Panc1 (cell line): Measurements from ENCODE around the gene CCL26. TPM values are rescaled to one million over a fixed set of nuclear protein-coding genes. Genes with fewer than 3 reads are reported as not detected.
"Not testable (repeated sequence)": the region's sequence is repeated elsewhere in the genome, so short reads cannot be mapped to it uniquely, and the experiment has no call there.

Experiments used
- ATAC-seq: fragments of 200-7000 bp; cut with Tn5 transposase; 2 replicates; pipeline ENCODE4 v1.9.1; 2020; ENCODE audit warnings: mild to moderate bottlenecking, moderate library complexity
- BruUV-seq: library from RNA; stranded (reverse); fragments of 400-500 nt; replicated peaks from 2 replicates; lab custom pipeline; 2021; lab: Mats Ljungman, UMichigan
- CTCF ChIA-PET: fragments of 300-600 bp; sonication (Branson Sonifier 250); formaldehyde crosslinking; loops from one replicate; lab custom pipeline; 2022; ENCODE audit warnings: antibody characterized with exemption; lab: Charles Lee
- POLR2A ChIA-PET: fragments of 300-600 bp; sonication (Branson Sonifier 250); formaldehyde crosslinking; loops from one replicate; lab custom pipeline; 2022; ENCODE audit warnings: antibody characterized with exemption; lab: Charles Lee
- DNase-seq: peaks from one replicate; pipeline ENCODE4 v3.0.0-alpha.2; 2010; ENCODE audit warnings: low read depth, low spot score
- H3K27ac ChIP-seq: 2 replicates; pipeline ENCODE4 v1.5.1; 2011; ENCODE audit warnings: mild to moderate bottlenecking, low read length, inconsistent platforms
- H3K27me3 ChIP-seq: fragments of 200-500 bp; sonication (Bioruptor generic); 2 replicates; pipeline ENCODE4 v1.6.0; 2014; ENCODE audit warnings: low read length, inconsistent platforms; ENCODE audit not compliant: control insufficient read depth, insufficient read depth
- H3K36me3 ChIP-seq: fragments of 200-500 bp; sonication (Bioruptor generic); 2 replicates; pipeline ENCODE4 v1.5.1; 2014; ENCODE audit warnings: inconsistent platforms, mild to moderate bottlenecking, low read length, moderate library complexity; ENCODE audit not compliant: control insufficient read depth, insufficient read depth
- H3K4me1 ChIP-seq: 2 replicates; pipeline ENCODE4 v1.5.1; 2011; ENCODE audit warnings: inconsistent platforms, mild to moderate bottlenecking, low read length, moderate library complexity; ENCODE audit not compliant: control insufficient read depth, insufficient read depth
- H3K4me3 ChIP-seq, 2 experiments: 2 replicates each; pipeline ENCODE4 v1.5.1; 2011 to 2012; ENCODE audit warnings: low read depth in 2 of 2, low read length in 2 of 2, mild to moderate bottlenecking in 2 of 2, inconsistent platforms in 1 of 2, moderate library complexity in 1 of 2
- H3K9me3 ChIP-seq: fragments of 200-500 bp; sonication (Bioruptor generic); 2 replicates; pipeline ENCODE4 v1.5.1; 2014; ENCODE audit warnings: low read depth, mild to moderate bottlenecking, inconsistent platforms, low read length, moderate library complexity; ENCODE audit not compliant: control insufficient read depth, insufficient read depth
- POLR2AphosphoS5 ChIP-seq: IDR thresholded peaks from 2 replicates; pipeline ENCODE4 v1.6.1; 2012; ENCODE audit warnings: mild to moderate bottlenecking, low read depth, low read length, moderate library complexity
- SIN3A ChIP-seq: IDR thresholded peaks from 2 replicates; pipeline ENCODE4 v1.6.1; 2012; ENCODE audit warnings: low read depth, mild to moderate bottlenecking, low read length, moderate library complexity, borderline replicate concordance; ENCODE audit not compliant: insufficient read depth
- TCF7L2 ChIP-seq: IDR thresholded peaks from 2 replicates; pipeline ENCODE4 v1.6.1; 2011; ENCODE audit warnings: mild to moderate bottlenecking, low read depth, low read length, inconsistent platforms
- in situ Hi-C: cut with HindIII; loops from 2 replicates; pipeline ENCODE4 v1.10.0; 2016; ENCODE audit warnings: low sequenced_read_pairs, low pct_unique_long_range_greater_than_20kb
- intact Hi-C: fragments of 100-400 bp; cut with micrococcal nuclease; formaldehyde crosslinking; loops from one replicate; pipeline ENCODE4 v1.10.0; 2022; ENCODE audit not compliant: unreplicated experiment
- total RNA-seq: library from RNA; stranded (reverse); gene quantifications from one replicate; pipeline ENCODE4 v1.2.1, GENCODE V29; 2021; ENCODE audit not compliant: unreplicated experiment
- TF ChIP-seq, protein P1 (sequence below): fragments of 450-650 bp; IDR thresholded peaks from 2 replicates; pipeline ENCODE4 v1.5.1; 2017; ENCODE audit warnings: mild to moderate bottlenecking
- TF ChIP-seq, protein P2 (sequence below), 2 experiments: IDR thresholded peaks; 2 replicates each; pipeline ENCODE4 v1.6.1; 2011 to 2012; ENCODE audit warnings: low read depth in 2 of 2, control low read depth in 1 of 2, low read length in 1 of 2, mild to moderate bottlenecking in 1 of 2, moderate library complexity in 1 of 2; ENCODE audit not compliant: insufficient read depth in 1 of 2

Gene CCL26
- total RNA-seq, 1 experiment from 2014 or later, result not detected

DNA sequence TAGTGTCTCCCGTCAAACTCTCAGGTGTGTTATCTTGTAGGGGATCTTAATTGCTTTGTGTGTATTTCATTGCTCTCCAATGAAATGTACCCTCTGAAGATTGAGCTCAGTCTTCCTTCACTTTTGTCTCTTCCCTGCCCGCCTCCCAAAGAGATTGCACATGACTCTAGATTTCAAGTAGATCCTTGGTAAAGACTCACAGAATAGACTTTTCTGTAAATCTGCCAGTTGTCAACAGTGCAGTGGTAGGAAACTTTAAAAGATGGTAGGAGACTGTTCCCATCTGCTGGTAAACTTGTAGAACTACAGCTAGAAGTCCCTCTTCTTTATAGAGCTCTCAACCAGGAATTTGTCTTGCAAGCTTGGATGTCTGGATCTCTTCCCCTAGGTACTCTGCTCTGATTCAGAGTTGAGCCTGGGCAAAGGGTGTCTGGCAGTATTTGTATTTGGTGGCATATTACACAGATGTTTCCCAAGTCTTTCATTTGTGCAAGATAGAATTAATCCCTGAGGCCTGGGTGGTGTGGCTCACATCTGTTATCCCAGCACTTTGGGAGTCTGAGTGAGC is 9.6 kb downstream of the CCL26 start:
- H3K4me3 ChIP-seq, result no peak overlapping the region
- no peaks in the 10 kb centered on the region for H3K36me3 ChIP-seq
- H3K9me3 ChIP-seq, result no peaks in the 10 kb centered on the region
- ATAC-seq (peak; percentile 97), DNase-seq (peak; percentile 62)
- in situ Hi-C loops (no loop called here), intact Hi-C loops (loop anchor here (10.0 kb wide), 1 partner anchor 118 kb away; no protein-coding TSS in a partner anchor)
- TF ChIP-seq, protein P1, sequence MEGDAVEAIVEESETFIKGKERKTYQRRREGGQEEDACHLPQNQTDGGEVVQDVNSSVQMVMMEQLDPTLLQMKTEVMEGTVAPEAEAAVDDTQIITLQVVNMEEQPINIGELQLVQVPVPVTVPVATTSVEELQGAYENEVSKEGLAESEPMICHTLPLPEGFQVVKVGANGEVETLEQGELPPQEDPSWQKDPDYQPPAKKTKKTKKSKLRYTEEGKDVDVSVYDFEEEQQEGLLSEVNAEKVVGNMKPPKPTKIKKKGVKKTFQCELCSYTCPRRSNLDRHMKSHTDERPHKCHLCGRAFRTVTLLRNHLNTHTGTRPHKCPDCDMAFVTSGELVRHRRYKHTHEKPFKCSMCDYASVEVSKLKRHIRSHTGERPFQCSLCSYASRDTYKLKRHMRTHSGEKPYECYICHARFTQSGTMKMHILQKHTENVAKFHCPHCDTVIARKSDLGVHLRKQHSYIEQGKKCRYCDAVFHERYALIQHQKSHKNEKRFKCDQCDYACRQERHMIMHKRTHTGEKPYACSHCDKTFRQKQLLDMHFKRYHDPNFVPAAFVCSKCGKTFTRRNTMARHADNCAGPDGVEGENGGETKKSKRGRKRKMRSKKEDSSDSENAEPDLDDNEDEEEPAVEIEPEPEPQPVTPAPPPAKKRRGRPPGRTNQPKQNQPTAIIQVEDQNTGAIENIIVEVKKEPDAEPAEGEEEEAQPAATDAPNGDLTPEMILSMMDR, result peak; percentile 83
- TF ChIP-seq SIN3A, result no peak
- no peak overlapping the region for H3K27ac ChIP-seq
- BruUV-seq, result no TSS peak
- ChIA-PET POLR2A (no interaction called here), CTCF (interaction anchor here (0.5 to 1.0 kb wide), 6 partner anchors 9 to 258 kb away, joined by 3 to 6 read pairs (median 3); partner anchors contain the start of gene CCL26)
- no peaks in the 10 kb centered on the region for H3K4me1 ChIP-seq
- H3K27me3 ChIP-seq, result no peaks in the 10 kb centered on the region

DNA sequence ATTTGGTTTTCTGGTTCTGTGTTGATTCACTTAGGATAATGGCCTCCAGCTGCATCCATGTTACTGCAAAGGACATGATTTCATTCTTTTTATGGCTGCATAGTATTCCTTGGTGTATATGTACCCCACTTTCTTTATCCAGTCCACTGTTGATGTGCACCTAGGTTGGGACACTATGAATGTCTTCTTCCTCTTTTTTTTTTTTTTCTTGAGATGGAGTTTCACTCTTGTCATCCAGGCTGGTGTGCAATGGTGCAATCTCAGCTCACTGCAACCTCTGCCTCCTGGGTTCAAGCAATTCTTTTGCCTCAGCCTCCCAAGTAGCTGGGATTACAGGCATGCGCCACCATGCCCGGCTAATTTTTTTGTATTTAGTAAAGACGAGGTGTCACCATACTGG is 10.2 kb downstream of the CCL26 start:
- H3K9me3 ChIP-seq, in situ Hi-C loops, H3K36me3 ChIP-seq, H3K27me3 ChIP-seq, H3K27ac ChIP-seq, H3K4me1 ChIP-seq, H3K4me3 ChIP-seq, ATAC-seq, DNase-seq, BruUV-seq: not testable (repeated sequence)
- intact Hi-C loops, result loop anchor here (10.0 kb wide), 1 partner anchor 117 kb away; no protein-coding TSS in a partner anchor
- ChIA-PET CTCF (interaction anchor here (1.0 kb wide), 1 partner anchor 10 kb away, joined by 3 read pairs; the partner anchor contains the start of gene CCL26), POLR2A (interaction anchor here (0.7 kb wide), 1 partner anchor 50 kb away, joined by 5 read pairs; no protein-coding TSS in a partner anchor)

DNA sequence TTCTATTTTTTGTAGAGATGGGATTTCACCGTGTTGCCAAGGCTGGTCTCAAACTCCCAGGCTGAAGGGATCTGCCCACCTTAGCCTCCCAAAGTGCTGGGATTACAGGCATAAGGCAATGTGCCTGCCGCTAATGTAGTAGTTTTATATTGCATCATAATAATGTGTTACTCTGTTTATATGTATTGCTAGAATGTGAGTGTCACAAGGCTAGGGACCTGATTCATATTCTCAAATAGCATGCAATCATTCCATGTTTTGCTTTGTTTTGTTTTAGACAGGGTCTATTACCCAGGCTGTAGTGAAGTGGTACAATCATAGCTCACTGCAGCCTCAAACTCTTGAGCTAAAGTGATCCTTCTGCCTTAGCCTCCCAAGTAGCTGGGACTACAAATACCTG is 13.5 kb downstream of the CCL26 start:
- Histone ChIP-seq H3K4me3 (no peak overlapping the region), H3K4me1 (no peaks in the 10 kb centered on the region), H3K27ac (no peak overlapping the region), H3K36me3 (no peaks in the 10 kb centered on the region), H3K9me3 (no peaks in the 10 kb centered on the region), H3K27me3 (no peaks in the 10 kb centered on the region)
- ChIA-PET POLR2A (no interaction called here), CTCF (interaction anchor here (0.6 kb wide), 1 partner anchor 55 kb away, joined by 5 read pairs; no protein-coding TSS in a partner anchor)
- TF ChIP-seq, protein P2, sequence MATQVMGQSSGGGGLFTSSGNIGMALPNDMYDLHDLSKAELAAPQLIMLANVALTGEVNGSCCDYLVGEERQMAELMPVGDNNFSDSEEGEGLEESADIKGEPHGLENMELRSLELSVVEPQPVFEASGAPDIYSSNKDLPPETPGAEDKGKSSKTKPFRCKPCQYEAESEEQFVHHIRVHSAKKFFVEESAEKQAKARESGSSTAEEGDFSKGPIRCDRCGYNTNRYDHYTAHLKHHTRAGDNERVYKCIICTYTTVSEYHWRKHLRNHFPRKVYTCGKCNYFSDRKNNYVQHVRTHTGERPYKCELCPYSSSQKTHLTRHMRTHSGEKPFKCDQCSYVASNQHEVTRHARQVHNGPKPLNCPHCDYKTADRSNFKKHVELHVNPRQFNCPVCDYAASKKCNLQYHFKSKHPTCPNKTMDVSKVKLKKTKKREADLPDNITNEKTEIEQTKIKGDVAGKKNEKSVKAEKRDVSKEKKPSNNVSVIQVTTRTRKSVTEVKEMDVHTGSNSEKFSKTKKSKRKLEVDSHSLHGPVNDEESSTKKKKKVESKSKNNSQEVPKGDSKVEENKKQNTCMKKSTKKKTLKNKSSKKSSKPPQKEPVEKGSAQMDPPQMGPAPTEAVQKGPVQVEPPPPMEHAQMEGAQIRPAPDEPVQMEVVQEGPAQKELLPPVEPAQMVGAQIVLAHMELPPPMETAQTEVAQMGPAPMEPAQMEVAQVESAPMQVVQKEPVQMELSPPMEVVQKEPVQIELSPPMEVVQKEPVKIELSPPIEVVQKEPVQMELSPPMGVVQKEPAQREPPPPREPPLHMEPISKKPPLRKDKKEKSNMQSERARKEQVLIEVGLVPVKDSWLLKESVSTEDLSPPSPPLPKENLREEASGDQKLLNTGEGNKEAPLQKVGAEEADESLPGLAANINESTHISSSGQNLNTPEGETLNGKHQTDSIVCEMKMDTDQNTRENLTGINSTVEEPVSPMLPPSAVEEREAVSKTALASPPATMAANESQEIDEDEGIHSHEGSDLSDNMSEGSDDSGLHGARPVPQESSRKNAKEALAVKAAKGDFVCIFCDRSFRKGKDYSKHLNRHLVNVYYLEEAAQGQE (IDR thresholded peaks at IDR 0.05; ENCODE audit: insufficient read depth in 1 of 2, low read depth in 2 of 2, low read length in 1 of 2), result no peak
- TF ChIP-seq POLR2AphosphoS5 (no peak), TCF7L2 (no peak), SIN3A (no peak)
- TF ChIP-seq, protein P1, result no peak
- ATAC-seq (no peak), DNase-seq (no peak)
- intact Hi-C loops (no loop called here), in situ Hi-C loops (no loop called here)
- BruUV-seq, result no TSS peak
